A673 (cell line): ENCODE data around the gene RAD50.
"Not testable (repeated sequence)": the region's sequence is repeated elsewhere in the genome, so short reads cannot be mapped to it uniquely, and the experiment has no call there.

Source experiments
- CTCF ChIP-seq: fragments of 300-800, 200-600 bp; sonication (generic); conservative IDR thresholded peaks from 2 replicates; pipeline ENCODE4 v1.5.1; 2017; ENCODE audit warnings: low read depth, mild to moderate bottlenecking, antibody characterized with exemption, low read length, moderate library complexity, mixed read lengths
- EZH2 ChIP-seq: fragments of 200-600 bp; sonication (generic); IDR thresholded peaks from 2 replicates; pipeline ENCODE4 v1.6.1; 2017; ENCODE audit warnings: borderline replicate concordance, low read depth, mild to moderate bottlenecking, mixed read lengths, antibody characterized with exemption, low read length; ENCODE audit not compliant: poor library complexity, severe bottlenecking

GRCh38 chr5:132522067-132522466 lies 34.7 kb upstream of the RAD50 start:
- not testable (repeated sequence) for TF ChIP-seq CTCF, EZH2
